SK-MEL-5 (cell line): ENCODE results near the gene WWC2. TPM values are rescaled to one million over a fixed set of nuclear protein-coding genes. Genes with fewer than 3 reads are reported as not detected.

Source experiments
- DNase-seq: peaks from one replicate; pipeline ENCODE4 v3.0.0-alpha.2; 2016; ENCODE audit warnings: low read depth, low spot score
- in situ Hi-C: cut with HindIII; loops from 2 replicates; pipeline ENCODE4 v1.10.0; 2016; ENCODE audit warnings: low sequenced_read_pairs, high pct_unique_total_duplicates, low pct_unique_long_range_greater_than_20kb
- total RNA-seq: library from RNA; depleted of rRNA; stranded (reverse); fragments of >200 nt; shearing (Covaris generic); gene quantifications from 2 replicates; pipeline ENCODE4 v1.2.3, GENCODE V29; 2014

The WWC2 gene
- total RNA-seq, 1 experiment from 2014 or later: 12.7 TPM

DNA sequence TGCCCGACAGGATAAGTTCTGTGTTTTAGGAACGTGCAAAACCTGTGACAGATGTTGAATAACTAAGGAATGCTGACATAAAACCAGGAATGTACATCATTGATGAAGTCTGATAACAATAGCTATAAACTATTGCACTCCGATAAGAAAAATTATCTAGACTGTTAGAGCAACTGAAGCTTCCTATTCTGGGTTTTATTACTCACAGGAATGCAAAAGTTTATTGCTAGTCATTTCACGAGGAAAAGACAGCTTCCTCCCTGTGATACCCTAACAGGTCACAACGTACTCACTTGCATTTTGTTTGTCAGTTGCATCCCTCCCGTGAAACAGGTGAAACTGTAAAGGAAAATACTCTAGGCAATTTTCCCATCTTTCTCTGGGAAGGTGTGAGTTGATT is 155.1 kb downstream of the WWC2 start:
- in situ Hi-C loops: loop anchor here (25.0 kb wide), 1 partner anchor 317 kb away; no protein-coding TSS in a partner anchor
- DNase-seq: no peak

- in situ Hi-C loops: loop anchor here (25.0 kb wide), 1 partner anchor 318 kb away; no protein-coding TSS in a partner anchor
- DNase-seq: no peak
These were observed 156.4 kb downstream of the WWC2 start for GRCh38 chr4:183255487-183255886.

DNA sequence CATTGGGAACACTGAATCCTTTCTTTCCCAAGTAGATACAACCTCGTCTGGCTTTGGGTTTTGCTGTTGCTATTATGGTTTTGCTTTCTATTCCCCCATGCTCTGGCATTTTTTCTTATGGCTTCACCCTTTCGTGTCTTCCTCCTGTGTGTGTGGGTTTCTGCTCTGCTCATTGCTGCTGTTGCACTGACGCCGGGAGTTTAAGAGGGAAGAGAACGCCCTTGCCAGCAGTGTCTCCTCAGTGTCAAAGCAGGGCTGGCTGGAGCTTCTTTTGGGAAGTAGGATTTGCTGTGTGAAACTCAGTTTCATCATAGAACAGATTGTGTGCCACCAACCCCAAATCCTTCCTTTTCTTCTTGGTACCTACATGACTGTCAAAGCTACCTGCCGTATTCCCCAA is 157.3 kb downstream of the WWC2 start:
- in situ Hi-C loops: loop anchor here (25.0 kb wide), 1 partner anchor 319 kb away; no protein-coding TSS in a partner anchor
- DNase-seq: no peak

GRCh38 chr4:183256756-183257385 is 157.8 kb downstream of the WWC2 start:
- in situ Hi-C loops: loop anchor here (25.0 kb wide), 1 partner anchor 320 kb away; no protein-coding TSS in a partner anchor

GRCh38 chr4:183257808-183258207 is 158.8 kb downstream of the WWC2 start:
- in situ Hi-C loops: loop anchor here (25.0 kb wide), 1 partner anchor 321 kb away; no protein-coding TSS in a partner anchor
- no peak for DNase-seq

More at GRCh38 chr4:183256756-183257385, 157.8 kb downstream of the WWC2 start:
- DNase-seq: peak; percentile 72

GRCh38 chr4:183260491-183261151 is 161.6 kb downstream of the WWC2 start:
- DNase-seq: no peak
- in situ Hi-C loops: loop anchor here (25.0 kb wide), 1 partner anchor 323 kb away; no protein-coding TSS in a partner anchor

GRCh38 chr4:183261953-183262775 is 163.1 kb downstream of the WWC2 start:
- peak; percentile 85 for DNase-seq
- in situ Hi-C loops: loop anchor here (25.0 kb wide), 1 partner anchor 325 kb away; no protein-coding TSS in a partner anchor

GRCh38 chr4:183262776-183263100 is 163.7 kb downstream of the WWC2 start:
- in situ Hi-C loops: loop anchor here (25.0 kb wide), 1 partner anchor 325 kb away; no protein-coding TSS in a partner anchor
- no peak for DNase-seq

DNA sequence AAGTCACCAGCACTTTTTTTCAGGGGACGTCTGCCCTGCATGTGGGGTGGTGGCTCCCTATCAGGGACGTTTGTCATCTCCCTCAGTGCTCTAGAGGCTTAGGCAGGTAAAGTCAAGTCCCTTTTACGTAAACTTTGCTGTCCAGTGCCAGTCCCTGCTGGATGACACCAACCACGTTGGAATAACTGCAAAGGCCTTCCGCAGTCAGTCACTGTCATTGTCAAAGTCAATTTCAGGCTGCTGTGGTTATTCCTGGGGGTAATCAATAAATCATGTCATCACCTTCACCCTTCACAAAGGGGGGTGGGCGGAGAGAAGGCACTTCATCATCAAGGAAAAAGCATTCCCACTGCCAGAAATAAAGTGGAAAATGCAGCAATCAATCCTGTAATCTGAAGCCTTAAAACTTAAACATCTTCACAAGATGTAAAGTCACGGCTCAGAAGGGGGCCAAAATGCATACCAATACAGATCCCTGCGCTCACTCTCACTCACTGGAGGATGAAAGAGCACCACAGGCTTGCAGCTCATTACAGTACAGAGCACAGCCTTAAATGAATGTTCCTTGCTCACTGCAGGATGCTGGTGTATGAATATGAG is 164.8 kb downstream of the WWC2 start:
- DNase-seq: no peak
- in situ Hi-C loops: loop anchor here (25.0 kb wide), 1 partner anchor 327 kb away; no protein-coding TSS in a partner anchor

DNA sequence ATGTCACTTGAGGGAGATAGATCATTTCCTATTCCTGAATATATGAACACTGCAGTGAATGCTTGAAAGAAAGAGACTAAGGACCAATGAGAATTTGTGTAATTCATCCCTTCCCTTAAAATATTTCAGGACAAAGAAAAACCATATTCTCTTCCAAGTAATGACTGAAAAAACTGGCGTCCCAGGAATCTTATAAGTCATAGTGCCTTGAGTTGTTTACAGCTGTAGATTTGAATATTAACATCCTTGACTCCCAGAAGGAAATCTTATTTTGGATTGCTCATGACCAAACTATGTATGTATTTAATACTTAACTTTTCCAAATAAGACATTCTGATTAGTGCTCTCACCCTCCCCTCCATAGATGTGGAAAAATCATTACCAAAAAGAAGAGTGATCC is 165.6 kb downstream of the WWC2 start:
- DNase-seq: no peak
- in situ Hi-C loops: loop anchor here (25.0 kb wide), 1 partner anchor 327 kb away; no protein-coding TSS in a partner anchor

GRCh38 chr4:183266371-183266770 is 167.3 kb downstream of the WWC2 start:
- in situ Hi-C loops: loop anchor here (25.0 kb wide), 1 partner anchor 329 kb away; no protein-coding TSS in a partner anchor
- no peak for DNase-seq

DNA sequence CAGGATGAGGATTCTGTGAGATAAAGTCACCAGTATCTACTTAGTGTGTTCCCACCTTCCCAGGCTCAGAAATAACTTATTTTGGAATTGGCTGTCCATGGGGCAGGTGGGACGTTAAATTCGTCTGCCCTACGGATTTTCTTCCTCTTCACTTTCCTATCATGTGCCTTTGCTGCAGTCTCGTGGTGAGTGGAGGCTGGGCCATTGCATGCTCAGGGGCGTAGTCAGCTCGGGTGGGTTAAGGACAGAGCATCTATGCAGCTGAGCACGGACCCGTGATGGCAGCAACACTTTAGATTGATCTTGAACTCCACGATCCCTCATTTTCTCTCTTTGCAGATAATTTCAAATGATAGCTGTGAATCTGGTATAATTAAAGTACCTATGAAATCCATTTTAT is 169.5 kb downstream of the WWC2 start:
- DNase-seq: no peak
- in situ Hi-C loops: loop anchor here (25.0 kb wide), 1 partner anchor 331 kb away; no protein-coding TSS in a partner anchor

- in situ Hi-C loops: loop anchor here (25.0 kb wide), 1 partner anchor 335 kb away; no protein-coding TSS in a partner anchor
- DNase-seq: no peak
These were observed 173.3 kb downstream of the WWC2 start for GRCh38 chr4:183272384-183272783.

DNA sequence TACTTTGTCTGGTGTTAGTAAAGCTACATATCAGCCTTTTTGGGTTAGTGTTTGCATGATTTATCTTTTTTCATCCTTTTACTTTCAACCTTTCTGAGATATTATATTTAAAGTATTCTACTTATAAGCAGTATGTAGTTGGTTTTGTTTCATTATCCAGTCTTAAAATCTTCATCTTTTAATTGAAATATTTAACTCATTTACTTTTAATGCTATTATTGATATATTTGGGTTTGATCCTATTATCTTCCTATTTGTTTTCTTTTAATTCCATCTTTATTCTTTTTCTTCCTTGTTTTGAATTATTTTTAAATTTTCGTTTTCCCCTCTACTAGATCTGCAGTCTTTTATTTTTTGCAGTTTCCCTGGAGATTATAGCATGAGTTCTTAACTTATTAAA is 177.0 kb downstream of the WWC2 start:
- in situ Hi-C loops: no loop called here
- DNase-seq: no peak

- DNase-seq: no peak
- in situ Hi-C loops: no loop called here
These were observed 185.3 kb downstream of the WWC2 start for GRCh38 chr4:183284258-183284785.

DNA sequence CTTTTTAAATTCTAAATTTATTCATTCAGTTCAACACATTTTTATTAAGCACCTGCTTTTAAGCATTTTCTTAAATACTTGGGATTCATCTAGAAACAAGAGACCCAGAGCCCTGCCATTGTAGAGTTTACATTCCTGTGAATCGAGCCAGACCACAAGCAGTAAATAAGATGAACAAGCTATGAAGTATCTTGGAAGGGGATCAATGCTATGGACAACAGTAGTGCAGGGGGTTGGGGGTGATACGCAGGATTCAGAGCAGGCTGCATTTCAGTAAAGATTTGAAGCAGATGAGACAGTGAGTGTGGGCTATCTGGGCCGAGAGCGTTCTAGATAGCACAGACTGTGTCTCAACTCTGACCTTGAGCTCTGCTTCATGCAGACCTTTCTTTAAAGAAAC is 185.9 kb downstream of the WWC2 start:
- in situ Hi-C loops: no loop called here
- no peak for DNase-seq

GRCh38 chr4:183285886-183286285 is 186.8 kb downstream of the WWC2 start:
- in situ Hi-C loops: no loop called here
- DNase-seq: no peak
